KMS-11 (cell line): Measurements from ENCODE around the gene POU6F2.
"Not testable (repeated sequence)": the region's sequence is repeated elsewhere in the genome, so short reads cannot be mapped to it uniquely, and the experiment has no call there.

Experiments
- H2AFZ ChIP-seq: fragments of 200-600 bp; sonication (generic); 2 replicates; pipeline ENCODE4 v1.6.1; 2016; ENCODE audit warnings: antibody characterized with exemption, mixed run types, low read depth
- H3K27ac ChIP-seq: fragments of 200-600 bp; sonication (generic); 2 replicates; pipeline ENCODE4 v1.6.1; 2016; ENCODE audit warnings: mild to moderate bottlenecking, mixed run types
- H3K27me3 ChIP-seq: fragments of 200-600 bp; sonication (generic); 2 replicates; pipeline ENCODE4 v1.6.1; 2017; ENCODE audit warnings: mild to moderate bottlenecking, low read depth, mixed run types, moderate library complexity; ENCODE audit not compliant: insufficient read depth
- H3K36me3 ChIP-seq: fragments of 200-600 bp; sonication (generic); 2 replicates; pipeline ENCODE4 v1.6.1; 2017; ENCODE audit warnings: mild to moderate bottlenecking, mixed run types; ENCODE audit not compliant: insufficient read depth
- H3K4me1 ChIP-seq: fragments of 200-600 bp; sonication (generic); 2 replicates; pipeline ENCODE4 v1.6.1; 2016; ENCODE audit warnings: mild to moderate bottlenecking, low read depth, mixed run types; ENCODE audit not compliant: poor library complexity, severe bottlenecking
- H3K4me2 ChIP-seq: fragments of 200-600 bp; sonication (generic); 2 replicates; pipeline ENCODE4 v1.7.0; 2016; ENCODE audit warnings: mild to moderate bottlenecking, mixed run types
- H3K4me3 ChIP-seq: fragments of 200-600 bp; sonication (generic); IDR thresholded peaks from 2 replicates; pipeline ENCODE4 v1.6.1; 2017; ENCODE audit warnings: low read depth, low read length, mixed read lengths; ENCODE audit not compliant: insufficient read depth
- H3K79me2 ChIP-seq: fragments of 200-600 bp; sonication (generic); 2 replicates; pipeline ENCODE4 v1.6.1; 2016; ENCODE audit warnings: low read depth, mixed run types; ENCODE audit not compliant: insufficient read depth
- H3K9ac ChIP-seq: fragments of 200-600 bp; sonication (generic); 2 replicates; pipeline ENCODE4 v1.6.1; 2016; ENCODE audit warnings: mild to moderate bottlenecking, mixed run types
- H4K20me1 ChIP-seq: fragments of 200-600 bp; sonication (generic); 2 replicates; pipeline ENCODE4 v1.6.1; 2016; ENCODE audit warnings: mild to moderate bottlenecking, mixed run types; ENCODE audit not compliant: insufficient read depth
- TF ChIP-seq, protein P1 (sequence below): fragments of 200-600 bp; sonication (generic); conservative IDR thresholded peaks from 2 replicates; pipeline ENCODE4 v1.6.1; 2017; ENCODE audit warnings: low read depth, mild to moderate bottlenecking, antibody characterized with exemption, low read length, moderate library complexity, mixed read lengths

The POU6F2 gene

GRCh38 chr7:39321909-39322498, 344.3 kb downstream of the POU6F2 start:
- no peaks in the 10 kb centered on the region for H3K27me3 ChIP-seq
- TF ChIP-seq, protein P1, sequence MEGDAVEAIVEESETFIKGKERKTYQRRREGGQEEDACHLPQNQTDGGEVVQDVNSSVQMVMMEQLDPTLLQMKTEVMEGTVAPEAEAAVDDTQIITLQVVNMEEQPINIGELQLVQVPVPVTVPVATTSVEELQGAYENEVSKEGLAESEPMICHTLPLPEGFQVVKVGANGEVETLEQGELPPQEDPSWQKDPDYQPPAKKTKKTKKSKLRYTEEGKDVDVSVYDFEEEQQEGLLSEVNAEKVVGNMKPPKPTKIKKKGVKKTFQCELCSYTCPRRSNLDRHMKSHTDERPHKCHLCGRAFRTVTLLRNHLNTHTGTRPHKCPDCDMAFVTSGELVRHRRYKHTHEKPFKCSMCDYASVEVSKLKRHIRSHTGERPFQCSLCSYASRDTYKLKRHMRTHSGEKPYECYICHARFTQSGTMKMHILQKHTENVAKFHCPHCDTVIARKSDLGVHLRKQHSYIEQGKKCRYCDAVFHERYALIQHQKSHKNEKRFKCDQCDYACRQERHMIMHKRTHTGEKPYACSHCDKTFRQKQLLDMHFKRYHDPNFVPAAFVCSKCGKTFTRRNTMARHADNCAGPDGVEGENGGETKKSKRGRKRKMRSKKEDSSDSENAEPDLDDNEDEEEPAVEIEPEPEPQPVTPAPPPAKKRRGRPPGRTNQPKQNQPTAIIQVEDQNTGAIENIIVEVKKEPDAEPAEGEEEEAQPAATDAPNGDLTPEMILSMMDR: no peak
- H2AFZ ChIP-seq: no peak overlapping the region
- H3K36me3 ChIP-seq: no peaks in the 10 kb centered on the region
- H3K4me1 ChIP-seq: no peaks in the 10 kb centered on the region
- H3K27ac ChIP-seq: no peak overlapping the region
- H4K20me1 ChIP-seq: no peaks in the 10 kb centered on the region
- H3K4me2 ChIP-seq: no peak overlapping the region
- no peaks in the 10 kb centered on the region for H3K79me2 ChIP-seq
- no peak overlapping the region for H3K9ac ChIP-seq
- H3K4me3 ChIP-seq: no peak overlapping the region

GRCh38 chr7:39324139-39324760, 346.5 kb downstream of the POU6F2 start:
- TF ChIP-seq, protein P1: no peak
- H3K27me3 ChIP-seq: no peaks in the 10 kb centered on the region
- H3K4me1 ChIP-seq: no peaks in the 10 kb centered on the region
- H4K20me1 ChIP-seq: no peaks in the 10 kb centered on the region
- no peaks in the 10 kb centered on the region for H3K79me2 ChIP-seq
- no peak overlapping the region for H3K27ac ChIP-seq
- H2AFZ ChIP-seq: no peak overlapping the region
- no peaks in the 10 kb centered on the region for H3K36me3 ChIP-seq
- no peak overlapping the region for H3K9ac ChIP-seq
- H3K4me3 ChIP-seq: no peak overlapping the region
- no peak overlapping the region for H3K4me2 ChIP-seq

GRCh38 chr7:39331607-39332006, 353.9 kb downstream of the POU6F2 start:
- H3K4me1 ChIP-seq, H3K4me2 ChIP-seq, H3K9ac ChIP-seq, H3K79me2 ChIP-seq, H3K27me3 ChIP-seq, H3K4me3 ChIP-seq, H3K27ac ChIP-seq, H2AFZ ChIP-seq, H3K36me3 ChIP-seq, H4K20me1 ChIP-seq: not testable (repeated sequence)

DNA sequence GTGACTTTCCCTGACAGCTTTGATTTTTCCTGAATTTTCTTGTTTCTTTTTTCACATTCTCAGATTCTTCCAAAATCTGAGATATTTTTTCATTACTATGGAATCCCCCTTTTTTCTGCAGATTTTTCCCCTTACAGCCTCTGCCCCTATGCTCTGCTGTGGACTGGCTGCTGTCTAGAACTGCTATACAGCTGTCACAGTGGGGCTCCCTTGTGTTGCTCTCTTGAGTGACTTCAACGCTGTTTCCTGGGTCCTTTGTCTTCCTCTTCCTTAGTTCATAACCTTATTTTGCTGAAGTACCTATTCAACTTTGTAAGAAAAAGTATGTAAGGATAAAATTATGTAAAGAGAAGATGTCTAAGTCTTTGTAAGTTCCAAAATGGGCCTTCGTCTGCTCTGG, 354.4 kb downstream of the POU6F2 start:
- TF ChIP-seq, protein P1: no peak
- no peak overlapping the region for H2AFZ ChIP-seq
- no peak overlapping the region for H3K9ac ChIP-seq
- no peaks in the 10 kb centered on the region for H4K20me1 ChIP-seq
- H3K79me2 ChIP-seq: no peaks in the 10 kb centered on the region
- no peaks in the 10 kb centered on the region for H3K36me3 ChIP-seq
- H3K27me3 ChIP-seq: no peaks in the 10 kb centered on the region
- no peaks in the 10 kb centered on the region for H3K4me1 ChIP-seq
- H3K27ac ChIP-seq: no peak overlapping the region
- no peak overlapping the region for H3K4me3 ChIP-seq
- H3K4me2 ChIP-seq: no peak overlapping the region

DNA sequence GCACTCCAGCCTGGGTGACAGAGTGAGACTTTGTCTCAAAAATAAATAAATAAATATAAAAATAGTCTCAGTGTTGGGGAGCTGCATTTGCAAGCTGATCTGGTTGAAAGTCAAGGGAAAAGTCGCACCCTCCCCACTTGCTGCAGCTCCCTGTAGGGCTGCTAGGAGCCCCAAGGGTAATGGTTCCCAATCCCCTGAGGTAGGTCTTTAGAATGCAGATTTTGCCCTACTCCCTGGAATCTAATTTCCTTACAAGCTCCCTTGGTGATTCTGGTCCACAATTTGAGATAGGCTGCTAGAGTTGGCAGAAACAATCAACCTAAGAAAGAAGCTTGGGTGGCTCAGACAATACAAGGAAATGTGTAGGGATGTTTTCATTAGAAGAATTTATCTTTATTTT, 356.0 kb downstream of the POU6F2 start:
- Histone ChIP-seq H3K36me3 (no peaks in the 10 kb centered on the region), H4K20me1 (no peaks in the 10 kb centered on the region), H3K79me2 (no peaks in the 10 kb centered on the region), H3K4me2 (no peak overlapping the region), H3K27me3 (no peaks in the 10 kb centered on the region), H3K9ac (no peak overlapping the region), H2AFZ (no peak overlapping the region), H3K27ac (no peak overlapping the region), H3K4me3 (no peak overlapping the region), H3K4me1 (no peaks in the 10 kb centered on the region)
- TF ChIP-seq, protein P1: no peak
